ENCODE results near the gene MVB12B.
"Not testable (repeated sequence)": the region's sequence is repeated elsewhere in the genome, so short reads cannot be mapped to it uniquely, and the experiment has no call there.

The MVB12B gene

DNA sequence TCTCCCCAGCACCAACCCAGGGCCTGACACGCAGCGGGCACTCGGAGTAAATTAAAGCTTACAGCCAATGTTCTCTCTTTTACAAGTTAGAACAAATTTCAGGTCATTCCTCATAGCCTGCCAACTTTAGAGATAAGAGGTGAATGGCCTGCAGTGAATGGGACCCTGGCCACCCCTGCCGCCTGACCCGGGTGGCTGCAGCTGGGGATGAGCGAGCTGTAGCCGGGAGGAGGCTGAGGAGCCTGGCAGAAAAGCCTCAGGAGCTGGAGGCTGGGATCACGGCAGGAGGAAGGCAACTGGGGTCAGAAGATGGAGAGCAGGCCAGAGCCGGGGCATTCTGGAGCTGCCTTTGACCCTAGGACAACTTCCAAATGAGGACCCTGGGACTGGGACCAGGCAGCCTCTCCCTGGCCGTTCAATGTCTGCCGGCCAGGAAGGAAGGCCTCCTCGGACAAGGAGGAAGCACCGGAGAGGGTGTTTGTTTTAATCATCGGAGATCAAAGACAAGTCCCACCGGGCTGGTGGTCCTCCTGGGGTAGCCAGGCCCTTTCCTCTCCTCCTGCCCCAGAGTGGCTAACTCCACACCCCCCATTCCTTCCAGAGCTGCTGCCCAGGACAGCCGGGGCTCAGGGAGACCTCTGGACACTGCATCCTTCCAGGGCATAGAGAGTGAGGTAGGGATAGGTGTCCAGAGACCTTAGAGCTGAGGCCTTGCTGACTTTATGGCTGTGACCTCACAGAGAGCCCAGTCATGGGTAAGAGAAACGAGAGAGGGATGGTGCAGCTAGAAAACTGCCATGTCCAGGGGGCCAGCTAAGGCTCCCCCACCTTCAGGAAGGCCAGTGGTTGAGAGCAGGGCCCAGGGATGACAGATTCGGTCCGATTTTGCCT lies 199.8 kb downstream of the MVB12B start:
- no peak for DNase-seq

DNA sequence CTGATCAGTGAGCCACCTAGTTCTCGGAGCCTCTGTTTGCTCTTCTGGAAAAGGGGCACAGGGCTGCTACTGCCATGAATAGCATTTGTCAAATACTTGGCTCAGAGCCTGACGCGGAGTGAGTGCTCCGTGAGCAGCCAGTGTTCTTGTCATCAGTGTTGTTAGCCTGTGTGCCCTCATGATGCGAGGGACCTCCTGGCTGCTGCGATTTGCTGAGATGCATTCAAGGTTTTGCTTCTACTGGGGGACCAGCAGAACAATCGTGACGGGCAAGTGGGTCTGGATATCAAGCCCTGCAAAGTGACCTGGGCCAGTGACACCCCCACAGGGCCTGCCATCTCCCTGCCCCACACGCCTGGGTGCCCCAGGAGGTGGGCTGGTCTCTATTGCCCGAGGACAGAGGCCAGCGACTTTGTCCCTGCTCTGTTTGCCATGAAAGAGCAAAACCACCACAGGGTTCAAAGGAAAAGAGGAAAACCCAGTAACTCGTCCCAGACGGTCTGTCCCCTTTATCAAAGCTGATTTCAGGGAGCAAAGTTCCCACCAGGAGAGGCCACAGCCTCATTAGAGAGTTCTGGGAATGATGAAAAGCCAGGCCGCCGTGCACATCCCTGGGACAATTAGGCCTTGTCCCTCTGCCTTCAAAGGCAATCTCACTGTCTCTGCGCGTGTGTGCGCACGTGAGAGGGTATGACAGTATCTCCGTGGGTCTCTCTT lies 200.6 kb downstream of the MVB12B start:
- no peak for DNase-seq

DNA sequence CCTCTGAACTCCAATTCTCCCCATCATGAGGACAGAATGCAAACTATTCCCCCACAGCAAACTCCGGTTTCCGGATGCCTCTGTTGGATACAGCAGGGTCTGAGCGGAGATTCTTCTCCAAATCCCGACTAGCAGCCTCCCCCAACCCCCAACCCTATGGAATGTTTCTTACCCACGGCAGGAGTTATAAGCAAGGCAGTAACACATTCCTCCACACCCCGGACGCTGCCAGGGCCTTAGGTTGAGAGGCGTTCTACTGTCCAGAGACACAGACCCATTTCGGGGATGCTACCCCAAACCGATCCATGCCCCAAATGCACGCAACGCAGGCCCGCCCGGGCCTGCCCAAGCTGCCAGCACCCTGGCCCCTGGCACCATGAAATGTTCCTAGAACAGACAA lies 201.5 kb downstream of the MVB12B start:
- DNase-seq, result no peak

DNA sequence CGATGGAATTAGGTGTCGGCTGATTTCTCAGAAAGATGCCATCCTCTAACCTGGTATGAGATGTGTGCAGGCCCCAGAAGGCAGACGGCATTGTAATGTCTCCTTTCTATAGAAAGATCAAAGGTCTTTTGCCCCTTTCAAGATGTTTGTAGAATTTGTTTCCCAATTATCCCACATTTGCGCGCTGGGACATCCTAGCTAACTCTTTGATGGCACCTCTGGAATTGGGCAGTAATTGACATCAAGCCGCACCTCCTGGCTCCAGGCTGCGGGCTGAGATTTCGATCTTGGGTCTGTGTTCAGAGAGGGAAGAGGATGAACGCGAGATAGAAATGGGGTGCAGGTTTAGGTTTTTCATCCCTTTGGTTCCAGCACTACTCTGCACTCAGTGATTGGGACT lies 202.3 kb downstream of the MVB12B start:
- DNase-seq, result no peak

DNA sequence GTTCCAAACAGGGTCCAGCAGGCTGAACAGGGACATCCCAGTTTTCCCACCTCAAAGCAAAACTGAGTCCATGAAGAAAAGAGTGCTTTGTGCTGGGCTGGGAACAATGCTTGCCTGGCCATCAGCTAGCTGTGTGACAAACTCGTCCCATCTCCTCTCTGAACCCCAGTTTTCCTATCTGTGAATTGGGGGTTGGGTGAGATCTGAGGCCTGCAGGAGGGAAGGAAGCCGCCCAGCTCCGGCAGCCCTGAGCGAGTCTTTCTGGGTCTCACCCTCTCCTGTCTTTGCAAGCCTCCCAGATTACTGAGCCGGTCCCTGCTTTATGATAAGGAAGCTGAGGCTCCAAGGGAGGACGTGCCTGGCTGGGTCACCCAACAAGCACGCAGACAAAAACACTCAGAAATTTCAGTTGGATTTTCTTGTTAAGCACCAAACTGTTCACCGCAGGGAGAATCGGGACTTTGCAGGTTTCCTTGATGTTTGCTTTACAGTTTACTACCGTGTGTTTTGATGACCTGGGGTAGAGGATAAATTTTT lies 204.5 kb downstream of the MVB12B start:
- DNase-seq, result no peak

DNA sequence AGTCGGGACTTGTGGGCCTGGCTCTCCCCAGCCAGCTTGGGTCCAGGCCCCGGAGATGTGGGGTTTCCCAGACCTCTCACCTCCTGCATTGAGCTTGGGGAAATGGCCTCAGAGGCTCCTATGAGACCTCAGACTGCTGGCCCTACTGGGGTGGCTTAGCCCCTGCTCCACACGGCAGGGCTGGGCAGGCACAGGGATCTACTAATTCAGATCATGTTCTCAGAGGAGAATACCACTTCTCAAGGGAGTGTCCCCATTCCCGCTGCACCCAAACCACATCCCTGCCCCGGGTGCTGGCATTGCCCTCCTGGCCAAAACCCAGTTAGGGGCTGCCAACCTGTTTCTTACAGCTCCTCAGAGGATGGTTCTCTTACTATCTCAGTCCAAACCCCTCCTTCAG lies 205.0 kb downstream of the MVB12B start:
- no peak for DNase-seq

DNA sequence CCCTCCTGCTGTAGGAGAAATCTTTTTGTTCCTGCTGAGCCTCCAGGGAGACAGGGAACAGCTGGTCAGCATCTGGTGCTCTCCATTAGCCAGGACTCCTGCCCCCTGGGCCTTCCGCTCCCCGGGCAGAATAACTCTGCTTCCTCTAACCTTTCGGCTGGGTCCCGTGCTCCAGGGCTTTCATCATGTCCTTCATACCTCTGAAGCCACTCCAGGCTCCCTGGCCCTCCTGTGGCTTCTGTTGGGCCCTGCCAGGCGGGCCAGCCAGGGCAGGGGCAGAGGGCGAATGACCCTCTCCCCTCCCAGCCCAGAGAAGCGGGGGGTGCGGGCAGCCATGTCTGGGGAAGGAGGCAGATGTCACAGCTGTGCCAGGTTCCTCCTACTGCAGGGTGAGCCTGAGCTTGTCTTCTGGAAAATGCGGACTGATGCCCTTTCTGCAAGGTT lies 205.4 kb downstream of the MVB12B start:
- DNase-seq, result no peak

DNA sequence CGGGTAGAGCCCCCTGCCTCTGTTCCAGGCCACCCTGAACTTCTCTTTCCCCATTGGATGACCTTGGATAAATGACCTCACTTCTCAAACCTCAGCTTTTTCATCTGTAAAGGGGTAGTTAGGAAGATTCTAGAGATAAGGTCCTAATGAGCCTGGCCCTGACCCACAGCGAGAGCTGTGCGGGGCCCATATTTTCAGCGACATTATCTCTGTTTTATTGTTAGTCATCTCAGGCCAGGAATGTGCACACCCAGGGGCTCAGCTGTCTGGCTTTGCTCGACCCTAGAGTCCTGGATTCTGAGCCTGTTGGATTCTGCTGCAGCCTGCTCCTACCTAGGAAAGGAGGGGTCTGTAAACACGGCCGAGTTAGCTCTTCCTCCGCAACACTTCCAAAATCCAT lies 205.9 kb downstream of the MVB12B start:
- DNase-seq, result no peak

DNA sequence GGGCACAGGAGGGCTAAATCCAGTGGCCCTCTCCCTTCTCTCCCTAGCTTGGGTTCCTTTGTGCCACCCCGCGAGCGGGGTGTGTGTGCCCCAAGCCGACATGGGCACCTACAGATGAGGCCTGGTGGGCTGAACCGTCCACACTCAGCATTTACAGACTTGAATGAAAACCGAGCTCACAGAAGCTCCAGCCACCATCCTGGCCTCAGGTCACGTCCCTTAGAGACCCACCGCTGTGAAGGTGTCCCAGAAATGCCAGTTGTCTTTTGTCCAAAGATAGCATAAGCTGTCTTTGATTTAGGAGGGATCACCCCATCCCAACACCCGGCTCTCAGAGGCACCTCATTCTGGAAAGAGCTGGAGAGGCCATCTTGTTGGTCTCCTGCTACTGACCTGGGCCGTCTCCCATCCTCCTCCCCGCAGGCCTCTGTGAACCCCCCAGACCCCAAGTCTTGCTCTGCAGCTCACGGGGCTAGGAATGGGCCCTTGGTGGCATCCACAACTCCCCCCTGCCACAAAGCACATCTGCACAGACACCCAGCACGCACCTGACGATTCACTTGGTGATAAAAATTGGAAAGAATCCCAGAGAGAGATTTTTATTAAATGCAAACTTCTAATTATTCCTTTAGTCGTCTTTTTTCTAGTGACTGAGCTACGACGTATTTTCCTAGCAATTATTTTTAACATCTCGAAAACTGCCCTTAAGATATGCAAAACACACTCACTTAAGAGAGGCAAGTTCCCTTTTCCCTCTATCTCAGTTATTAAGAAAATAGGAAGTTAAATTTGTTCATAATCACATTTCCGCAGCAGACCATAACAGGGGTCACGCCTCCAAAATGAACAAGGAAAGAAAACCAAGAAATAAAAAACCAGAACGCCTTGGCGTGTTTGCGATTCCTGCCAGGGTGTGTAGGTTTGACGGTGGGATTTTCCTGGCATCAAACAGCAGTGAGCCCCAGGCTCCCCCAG lies 206.6 kb downstream of the MVB12B start:
- no peak for DNase-seq

DNA sequence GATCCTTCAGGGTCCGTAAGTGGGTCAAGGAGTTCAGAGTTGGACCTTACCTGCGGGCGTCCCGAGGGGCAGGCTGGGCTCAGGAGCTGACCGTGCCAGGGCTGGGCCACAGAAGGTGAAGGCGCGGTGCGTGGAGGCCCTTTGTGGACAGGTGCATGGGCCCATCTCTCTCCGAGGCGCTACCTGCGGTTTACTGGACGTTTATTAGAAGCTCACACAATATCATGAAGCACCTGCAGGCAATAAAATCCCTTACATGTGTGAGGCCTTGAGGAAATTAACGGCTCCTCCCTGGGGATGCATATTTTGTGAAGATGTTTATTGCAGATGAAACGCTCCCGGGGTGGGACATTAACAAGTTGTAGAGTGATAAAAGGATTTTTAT lies 207.3 kb downstream of the MVB12B start:
- DNase-seq, result no peak

DNA sequence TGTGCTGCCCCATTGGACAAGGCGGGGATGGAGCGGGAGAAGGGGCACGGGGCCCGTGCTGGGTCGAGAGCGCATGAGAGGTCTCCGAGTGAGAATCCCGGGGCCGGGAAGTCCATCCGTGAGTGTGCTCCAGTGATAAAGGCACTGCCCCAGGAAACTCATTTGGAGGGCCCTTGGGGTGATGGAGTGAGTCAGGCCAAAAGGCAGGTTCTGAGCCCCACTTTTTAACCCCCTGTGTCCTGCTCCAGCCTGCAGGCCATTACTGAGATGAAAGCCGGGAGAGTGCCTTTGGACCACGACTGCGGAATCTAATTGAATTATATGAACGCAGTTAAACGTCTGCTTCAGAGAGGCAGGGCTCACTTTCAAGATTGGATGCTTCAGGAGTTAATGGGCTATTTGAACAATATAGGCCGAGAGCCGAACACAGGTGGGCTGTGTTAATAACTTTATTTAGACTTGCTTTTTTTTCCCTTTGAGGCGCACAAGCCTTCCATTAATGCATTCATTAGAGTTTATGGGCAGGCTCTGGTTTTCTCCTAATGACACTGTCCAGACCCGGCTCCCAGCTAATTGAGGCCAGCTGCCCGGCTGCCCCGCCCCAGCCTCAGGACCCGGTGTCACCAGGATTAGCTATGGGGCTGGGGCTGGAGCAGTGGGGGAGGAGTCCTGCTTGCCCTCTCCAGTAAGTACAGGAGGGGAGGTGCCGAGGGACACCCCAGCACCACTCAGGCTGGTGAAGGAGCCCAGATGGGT lies 208.0 kb downstream of the MVB12B start:
- DNase-seq, result no peak

DNA sequence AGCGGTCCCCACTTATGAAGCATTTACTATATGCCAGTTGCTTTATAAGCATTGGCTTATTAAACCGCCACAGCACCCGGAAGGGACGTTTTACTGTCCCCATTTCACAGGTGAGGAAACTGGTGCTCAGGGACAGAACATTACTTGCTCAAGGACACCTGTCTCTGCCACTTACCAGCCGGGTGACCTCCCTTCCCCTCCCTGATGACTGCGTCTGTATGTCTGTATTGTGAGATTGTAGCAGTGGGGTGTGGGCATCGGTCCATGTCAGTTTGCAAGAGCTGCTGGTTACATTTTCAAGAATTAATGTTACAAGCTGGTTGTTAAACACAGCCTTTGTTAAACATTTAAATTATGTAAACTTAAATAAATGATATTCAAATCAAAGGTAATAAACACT lies 209.5 kb downstream of the MVB12B start:
- DNase-seq, result no peak

DNA sequence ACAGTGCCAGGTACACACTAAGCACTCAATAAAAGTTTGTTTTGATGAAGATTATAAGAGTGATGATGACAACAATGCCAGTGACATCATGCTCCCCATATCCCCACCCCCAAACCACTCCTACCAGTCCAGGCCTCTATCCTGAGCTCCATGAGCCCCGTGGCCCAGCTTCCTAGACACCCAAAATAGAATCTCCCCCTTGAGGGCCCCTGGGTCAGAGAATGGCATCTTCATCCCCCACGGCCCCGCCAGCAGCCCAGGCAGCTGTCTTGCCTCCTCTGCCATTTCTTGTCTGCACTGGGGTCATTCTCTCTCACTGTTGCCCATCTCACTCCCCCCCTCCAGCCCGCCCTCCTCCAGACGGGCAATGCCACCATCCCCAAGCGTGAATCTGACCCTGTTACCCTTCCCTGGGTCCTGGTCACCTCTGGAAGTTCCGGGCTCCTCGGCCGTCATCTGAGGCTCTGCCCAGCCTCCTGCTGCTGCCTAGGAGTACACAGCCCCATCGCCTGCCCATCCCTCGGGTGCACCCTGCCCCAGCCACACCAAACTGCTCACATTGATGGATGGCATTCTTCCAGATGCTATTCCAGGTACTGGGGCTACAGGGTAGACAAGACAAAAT lies 210.3 kb downstream of the MVB12B start:
- no peak for DNase-seq

DNA sequence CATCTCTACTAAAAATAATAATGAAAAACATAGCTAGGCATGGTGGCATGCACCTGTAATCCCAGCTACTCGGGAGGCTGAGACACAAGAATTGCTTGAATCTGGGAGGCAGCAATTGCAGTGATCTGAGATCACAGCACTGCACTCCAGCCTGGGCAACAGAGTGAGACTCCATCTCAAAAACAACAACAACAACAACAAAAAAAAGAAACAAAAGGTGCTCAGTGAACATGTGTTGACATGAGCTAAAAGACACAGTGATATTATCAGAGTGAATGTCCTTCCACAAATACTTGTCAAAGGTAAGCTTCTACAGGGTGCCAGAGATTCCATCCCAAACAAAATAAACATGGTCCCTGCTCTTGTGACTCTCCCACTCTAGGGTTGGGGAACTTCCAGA lies 211.9 kb downstream of the MVB12B start:
- no peak for DNase-seq

DNA sequence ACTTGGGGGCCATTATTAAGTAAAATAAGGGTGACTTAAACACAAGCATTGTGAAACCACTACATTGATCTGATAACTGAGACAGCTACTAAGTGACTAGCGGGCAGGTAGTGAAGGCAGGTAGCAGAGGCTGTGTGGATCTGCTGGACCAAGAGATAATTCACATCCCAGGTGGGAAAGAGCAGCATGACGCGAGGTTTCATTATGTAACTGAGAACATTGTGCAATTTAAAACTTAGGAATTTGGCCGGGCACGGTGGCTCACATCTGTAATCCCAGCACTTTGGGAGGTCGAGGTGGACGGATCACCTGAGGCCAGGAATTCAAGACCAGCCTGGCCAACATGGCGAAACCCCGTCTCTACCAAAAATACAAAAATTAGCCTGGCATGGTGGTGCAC lies 213.8 kb downstream of the MVB12B start:
- not testable (repeated sequence) for DNase-seq

DNA sequence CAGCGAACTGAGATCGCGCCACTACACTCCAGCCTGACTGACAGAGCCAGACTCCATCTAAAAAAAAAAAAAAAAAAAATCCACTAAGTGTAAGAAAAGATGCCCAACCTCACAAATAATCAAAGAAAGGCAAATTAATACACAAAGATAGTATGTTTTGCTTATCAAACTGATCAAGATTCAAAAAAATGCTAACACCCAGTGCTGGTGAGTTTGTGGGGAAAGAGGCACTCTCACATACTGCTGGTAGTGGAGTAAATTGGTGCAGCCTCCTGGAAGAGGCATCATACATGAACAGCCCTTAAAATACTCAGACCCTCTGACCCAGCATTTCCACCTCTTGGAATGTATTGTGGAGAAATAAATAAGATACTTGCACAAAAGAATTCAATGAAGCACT lies 216.9 kb downstream of the MVB12B start:
- no peak for DNase-seq

DNA sequence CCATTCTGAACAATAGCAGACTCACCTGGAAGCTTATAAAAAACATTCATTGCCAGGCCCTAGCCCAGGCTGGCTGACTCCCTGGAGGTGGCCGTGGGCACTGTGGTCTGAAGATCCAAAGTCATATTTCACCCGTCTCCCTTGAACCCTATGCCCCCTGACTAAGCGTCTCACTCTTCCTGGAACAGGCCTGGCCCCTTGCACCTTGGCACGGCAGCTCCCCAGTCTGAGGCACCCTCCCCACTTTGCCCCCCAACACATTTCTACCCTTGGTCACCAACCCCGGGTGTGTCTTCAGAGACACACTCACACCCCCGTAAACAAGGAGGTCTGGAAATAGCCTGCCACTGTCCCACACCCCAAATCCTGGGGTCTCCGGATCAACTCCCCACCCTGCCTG lies 218.5 kb downstream of the MVB12B start:
- no peak for DNase-seq

DNA sequence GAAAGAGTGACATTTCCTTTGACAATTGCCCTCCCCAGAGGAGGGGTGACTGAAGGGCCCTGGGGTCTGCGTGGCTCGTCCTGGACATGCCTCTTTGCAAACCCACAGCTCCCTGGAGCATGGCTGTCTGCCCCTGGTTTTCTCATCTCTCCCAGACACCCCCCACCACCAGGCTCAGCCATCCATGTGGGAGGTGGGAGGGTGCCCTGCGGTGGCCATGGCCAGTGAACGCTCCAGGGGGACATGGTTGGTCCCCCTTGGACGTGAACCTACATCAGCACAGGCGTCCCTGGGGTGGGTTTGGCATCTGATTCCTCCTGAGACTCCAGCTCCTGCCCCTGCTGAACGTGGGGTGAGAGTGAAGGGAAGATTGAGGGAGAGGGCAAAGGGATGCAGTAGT lies 219.4 kb downstream of the MVB12B start:
- DNase-seq, result no peak

DNA sequence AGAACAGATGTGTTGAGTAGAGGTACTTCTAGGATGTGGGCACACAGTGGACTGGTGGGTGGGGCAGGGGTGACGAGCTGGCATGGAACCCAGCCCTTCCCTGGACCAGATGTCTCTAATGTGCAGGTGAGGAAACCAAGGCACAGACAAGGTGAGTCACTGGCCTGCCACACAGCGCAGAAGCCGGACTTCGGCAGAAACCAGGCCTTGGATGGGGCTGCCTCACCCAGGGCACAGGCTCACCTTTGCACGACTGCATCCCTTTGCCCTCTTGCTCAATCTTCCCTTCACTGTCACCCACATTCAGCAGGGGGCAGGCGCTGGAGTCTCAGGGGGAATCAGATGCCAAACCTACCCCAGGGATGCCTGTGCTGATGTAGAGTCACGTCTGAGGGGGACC lies 221.7 kb downstream of the MVB12B start:
- DNase-seq, result no peak

DNA sequence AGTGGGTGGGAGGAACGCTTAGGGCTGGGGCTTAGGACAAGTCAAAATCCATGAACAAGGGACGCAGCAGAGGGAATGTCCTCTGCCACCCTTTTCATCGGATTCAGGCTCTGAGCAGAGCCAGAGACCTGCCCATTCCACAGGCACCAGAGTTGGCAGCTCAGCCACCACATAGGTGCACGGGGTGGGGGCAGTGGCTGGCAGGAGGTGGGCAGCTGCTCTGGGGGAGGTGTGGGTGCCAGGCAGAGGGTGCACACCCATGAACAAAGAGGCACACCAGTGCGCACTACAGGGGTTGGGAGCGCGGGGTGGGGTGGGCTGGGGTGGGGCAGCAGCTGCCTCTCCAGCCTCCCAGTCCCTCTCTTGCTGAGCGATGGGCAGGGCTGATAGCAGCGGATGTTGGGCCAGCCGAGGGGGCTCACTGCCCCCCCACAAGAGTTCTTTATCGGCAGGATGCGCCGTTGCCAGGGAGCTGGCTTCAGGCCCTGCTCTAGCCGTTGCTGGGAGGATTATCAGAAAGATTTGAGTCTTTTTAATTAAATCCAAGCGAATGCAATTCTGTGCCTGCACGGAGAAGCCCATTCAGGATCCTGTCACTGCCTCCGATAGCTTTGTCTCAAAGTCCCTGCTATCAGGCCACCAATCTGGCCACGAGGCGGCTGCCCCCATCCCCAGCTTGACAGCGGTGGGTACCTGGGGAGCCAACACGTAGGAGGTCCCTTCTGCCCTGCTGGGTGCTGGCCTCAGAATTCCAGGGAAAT lies 222.8 kb downstream of the MVB12B start:
- no peak for DNase-seq

DNA sequence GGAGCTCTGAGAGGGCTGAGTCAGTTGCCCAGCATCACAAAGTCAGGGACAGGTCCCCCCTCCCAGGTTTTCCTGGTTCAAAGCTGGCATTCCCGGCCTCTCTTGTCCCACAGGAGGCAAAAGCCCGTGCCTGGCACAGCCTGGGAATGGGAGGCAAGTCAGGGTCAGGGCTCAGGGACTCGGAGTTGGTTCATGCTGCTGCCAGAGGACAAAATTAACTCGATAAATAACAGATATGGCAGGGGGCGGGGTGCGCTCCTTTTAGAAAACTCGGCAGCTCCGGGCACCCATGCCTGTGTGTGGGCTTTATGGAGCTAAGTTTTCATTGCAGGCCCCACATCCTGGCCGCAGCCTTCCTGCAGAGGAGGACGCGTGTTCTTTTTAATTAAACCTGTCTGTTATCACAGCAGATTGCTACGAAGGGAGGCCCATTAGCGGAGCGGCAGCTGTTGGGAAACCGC lies 224.3 kb downstream of the MVB12B start:
- DNase-seq, result no peak
